ENCODE results near the gene EPS8L3.

Gene EPS8L3

GRCh38 chr1:109787211-109787844 lies 23.6 kb upstream of the EPS8L3 start:
- no peak for DNase-seq (ENCODE audit: low read depth)
- H3K4me3 ChIP-seq (ENCODE audit: low read depth, low read length) = no peak overlapping the region
- TF ChIP-seq MYC (IDR thresholded peaks at IDR 0.05; ENCODE audit: low read depth, low read length) (no peak), POLR2A (IDR thresholded peaks at IDR 0.05; ENCODE audit: extremely low read depth, insufficient read length) (no peak), CTCF (IDR thresholded peaks at IDR 0.05; ENCODE audit: low read depth, low read length) (no peak), MAX (IDR thresholded peaks at IDR 0.05; ENCODE audit: low read depth, low read length) (no peak)

GRCh38 chr1:109786531-109787021 lies 22.9 kb upstream of the EPS8L3 start:
- DNase-seq (ENCODE audit: low read depth) = no peak
- TF ChIP-seq MYC (IDR thresholded peaks at IDR 0.05; ENCODE audit: low read depth, low read length) (no peak), CTCF (IDR thresholded peaks at IDR 0.05; ENCODE audit: low read depth, low read length) (no peak), MAX (IDR thresholded peaks at IDR 0.05; ENCODE audit: low read depth, low read length) (no peak), POLR2A (IDR thresholded peaks at IDR 0.05; ENCODE audit: extremely low read depth, insufficient read length) (no peak)
- H3K4me3 ChIP-seq (ENCODE audit: low read depth, low read length) = no peak overlapping the region

- no peak for TF ChIP-seq POLR2A (IDR thresholded peaks at IDR 0.05; ENCODE audit: extremely low read depth, insufficient read length)
- no peak for TF ChIP-seq CTCF (IDR thresholded peaks at IDR 0.05; ENCODE audit: low read depth, low read length)
- TF ChIP-seq MAX (IDR thresholded peaks at IDR 0.05; ENCODE audit: low read depth, low read length) = no peak
- TF ChIP-seq MYC (IDR thresholded peaks at IDR 0.05; ENCODE audit: low read depth, low read length) = no peak
- DNase-seq (ENCODE audit: low read depth) = no peak
- H3K4me3 ChIP-seq (ENCODE audit: low read depth, low read length) = no peak overlapping the region
Measured at GRCh38 chr1:109786112-109786480, 22.4 kb upstream of the EPS8L3 start.

GRCh38 chr1:109785446-109786111 lies 21.9 kb upstream of the EPS8L3 start:
- TF ChIP-seq CTCF (IDR thresholded peaks at IDR 0.05; ENCODE audit: low read depth, low read length) = no peak
- TF ChIP-seq MYC (IDR thresholded peaks at IDR 0.05; ENCODE audit: low read depth, low read length) = no peak
- no peak for DNase-seq (ENCODE audit: low read depth)
- H3K4me3 ChIP-seq (ENCODE audit: low read depth, low read length) = no peak overlapping the region

- TF ChIP-seq CTCF (IDR thresholded peaks at IDR 0.05; ENCODE audit: low read depth, low read length) = no peak
- no peak for TF ChIP-seq MYC (IDR thresholded peaks at IDR 0.05; ENCODE audit: low read depth, low read length)
- no peak for TF ChIP-seq POLR2A (IDR thresholded peaks at IDR 0.05; ENCODE audit: extremely low read depth, insufficient read length)
- TF ChIP-seq MAX (IDR thresholded peaks at IDR 0.05; ENCODE audit: low read depth, low read length) = no peak
- H3K4me3 ChIP-seq (ENCODE audit: low read depth, low read length) = no peak overlapping the region
- DNase-seq (ENCODE audit: low read depth) = no peak
Measured at GRCh38 chr1:109784551-109785252, 21.0 kb upstream of the EPS8L3 start.
